ENCODE results near the gene FAM219A.
"Not testable (repeated sequence)": the region's sequence is repeated elsewhere in the genome, so short reads cannot be mapped to it uniquely, and the experiment has no call there.

FAM219A gene

DNA sequence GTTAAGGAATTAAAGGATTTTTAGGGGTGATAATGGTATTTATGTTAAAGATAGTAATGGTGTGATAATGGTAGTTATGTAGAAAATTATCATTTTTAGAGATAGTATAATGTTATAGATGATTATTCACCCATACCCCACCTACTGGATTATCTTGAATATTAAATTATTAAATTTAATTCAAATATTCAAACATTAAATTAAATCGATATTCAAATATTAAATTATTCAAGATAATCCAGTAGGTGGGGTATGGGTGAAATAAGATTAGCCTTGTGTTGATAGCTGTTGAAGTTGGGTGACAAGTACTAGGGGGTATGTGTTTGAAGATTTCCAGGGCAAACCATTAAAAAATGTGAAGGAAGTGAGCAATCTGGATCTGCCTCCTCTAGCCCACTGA lies 15.6 kb downstream of the FAM219A start:
- no peak for DNase-seq

DNA sequence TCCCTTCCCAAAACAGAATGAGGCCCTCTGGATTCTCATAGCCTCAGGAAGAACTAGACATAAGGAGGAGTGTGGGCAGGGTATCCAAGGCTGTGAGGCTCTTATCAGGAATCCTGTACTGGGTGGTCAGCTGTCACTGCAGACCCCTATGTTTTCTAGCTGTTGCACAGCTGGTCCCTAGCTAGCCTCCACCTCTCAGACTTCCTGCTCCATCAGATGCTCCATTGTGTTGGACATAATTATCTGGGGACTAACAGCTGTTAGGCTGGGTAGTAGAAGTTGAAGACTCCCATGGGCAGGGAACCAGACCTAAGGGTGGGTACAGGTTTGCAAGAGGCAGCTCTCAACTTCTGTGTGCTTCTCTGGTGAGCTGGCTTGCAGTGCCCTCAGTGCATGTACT lies 18.4 kb downstream of the FAM219A start:
- no peak for DNase-seq

DNA sequence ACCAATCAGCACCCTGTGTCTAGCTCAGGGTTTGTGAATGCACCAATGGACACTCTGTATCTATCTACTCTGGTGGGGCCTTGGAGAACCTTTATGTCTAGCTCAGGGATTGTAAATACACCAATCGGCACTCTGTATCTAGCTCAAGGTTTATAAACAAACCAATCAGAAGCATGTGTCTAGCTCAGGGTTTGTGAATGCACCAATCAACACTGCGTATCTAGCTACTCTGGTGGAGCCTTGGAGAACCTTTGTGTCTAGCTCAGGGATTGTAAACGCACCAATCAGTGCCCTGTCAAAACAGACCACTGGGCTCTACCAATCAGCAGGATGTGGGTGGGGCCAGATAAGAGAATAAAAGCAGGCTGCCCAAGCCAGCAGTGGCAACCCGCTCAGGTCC lies 19.9 kb downstream of the FAM219A start:
- not testable (repeated sequence) for DNase-seq

DNA sequence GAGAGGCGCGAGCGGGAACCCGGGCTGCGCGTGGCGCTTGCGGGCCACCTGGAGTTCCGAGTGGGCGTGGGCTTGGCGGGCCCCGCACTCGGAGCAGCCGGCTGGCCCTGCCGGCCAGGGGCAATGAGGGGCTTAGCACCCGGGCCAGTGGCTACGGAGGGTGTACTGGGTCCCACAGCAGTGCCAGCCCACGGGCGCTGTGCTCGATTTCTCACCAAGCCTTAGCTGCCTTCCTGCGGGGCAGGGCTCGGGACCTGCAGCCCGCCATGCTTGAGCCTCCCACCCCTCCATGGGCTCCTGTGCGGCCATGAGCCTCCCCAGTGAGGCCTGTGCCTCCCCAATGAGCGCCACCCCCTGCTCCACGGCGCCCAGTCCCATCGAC lies 20.5 kb downstream of the FAM219A start:
- DNase-seq = not testable (repeated sequence)

DNA sequence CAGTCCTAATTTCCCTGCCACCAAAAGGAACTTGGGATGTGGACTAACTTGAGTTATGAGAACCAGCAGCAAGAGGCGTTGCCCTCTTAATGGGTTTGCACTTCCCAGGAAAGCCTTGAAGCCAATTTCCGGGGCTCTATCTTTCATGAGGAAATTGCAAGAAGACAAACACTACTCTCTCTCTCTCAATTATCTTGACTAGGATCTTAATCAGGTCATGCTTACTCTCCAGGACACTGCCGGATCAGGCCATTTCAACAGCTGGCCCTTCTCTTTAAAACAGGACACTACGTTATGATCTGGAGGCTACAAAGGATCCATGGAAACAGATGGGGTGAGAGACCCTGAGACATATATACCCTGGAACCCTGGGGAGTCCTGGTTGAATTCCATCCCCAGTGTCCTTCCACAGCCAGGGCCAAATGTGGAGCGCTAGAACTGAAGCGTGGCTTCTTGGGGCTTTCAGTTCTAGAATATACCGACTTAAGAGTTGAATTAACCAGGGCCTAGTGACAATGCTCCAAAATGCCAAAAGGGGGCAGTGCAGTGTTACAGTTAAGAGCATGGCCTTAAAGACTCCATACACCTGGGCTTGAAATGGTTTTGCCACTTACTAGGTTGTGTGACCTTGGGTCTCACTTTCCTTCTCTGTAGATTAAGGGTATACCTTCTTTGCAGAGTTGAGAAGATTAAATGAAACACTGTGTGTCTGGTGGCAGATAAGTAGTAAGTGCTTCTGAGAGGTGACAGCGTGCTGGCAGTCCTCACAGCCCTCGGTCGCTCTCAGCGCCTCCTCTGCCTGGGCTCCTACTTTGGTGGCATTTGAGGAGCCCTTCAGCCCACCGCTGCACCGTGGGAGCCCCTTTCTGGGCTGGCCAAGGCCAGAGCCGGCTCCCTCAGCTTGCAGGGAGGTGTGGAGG lies 21.1 kb downstream of the FAM219A start:
- DNase-seq = peak; percentile 53

DNA sequence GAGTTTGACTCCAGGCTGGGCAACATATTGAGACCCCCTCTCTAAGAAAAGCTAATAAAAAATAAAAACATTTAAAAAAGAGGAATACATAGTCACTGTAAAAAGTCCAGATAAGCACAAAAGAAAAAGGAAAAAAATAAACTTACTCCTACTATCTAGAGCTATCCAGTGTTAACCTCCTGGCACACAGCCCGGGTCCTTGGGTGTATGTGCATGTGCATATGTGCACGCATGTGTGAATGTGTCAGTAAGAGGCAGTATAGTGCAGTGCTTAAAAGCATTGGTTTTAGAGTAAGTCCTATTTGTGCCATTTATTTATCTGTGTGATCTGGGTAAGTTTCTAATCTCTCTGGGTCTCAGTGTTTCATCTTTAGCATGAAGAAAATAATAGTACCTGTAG lies 26.7 kb downstream of the FAM219A start:
- no peak for DNase-seq

DNA sequence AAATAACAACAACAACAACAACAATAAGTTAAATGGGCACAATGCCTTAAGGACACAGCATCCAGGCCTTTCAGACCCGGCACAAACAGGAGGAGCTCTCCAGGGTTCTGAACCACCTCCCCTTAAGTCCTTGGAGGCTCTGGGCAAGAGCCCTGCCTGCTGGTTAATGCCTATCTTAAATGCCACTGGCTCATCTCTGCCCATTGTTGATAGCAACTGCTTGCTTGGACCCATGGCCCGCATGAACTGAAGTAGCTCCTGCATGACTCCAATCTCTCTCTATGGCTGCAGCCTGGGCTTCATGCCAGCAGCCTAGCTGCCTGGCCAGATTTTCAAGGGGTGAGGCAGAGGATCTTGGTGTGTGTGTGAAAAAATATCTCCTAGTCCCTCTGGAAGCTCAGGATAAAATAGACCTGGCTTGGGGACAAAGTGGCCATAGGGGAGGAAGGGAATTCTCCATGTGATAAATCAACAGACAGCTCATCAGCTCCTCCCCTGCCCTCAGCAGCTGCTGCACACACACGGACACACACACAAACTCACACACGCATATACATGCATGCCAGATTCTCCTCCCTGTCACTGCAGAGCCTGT lies 27.4 kb downstream of the FAM219A start:
- DNase-seq = no peak

DNA sequence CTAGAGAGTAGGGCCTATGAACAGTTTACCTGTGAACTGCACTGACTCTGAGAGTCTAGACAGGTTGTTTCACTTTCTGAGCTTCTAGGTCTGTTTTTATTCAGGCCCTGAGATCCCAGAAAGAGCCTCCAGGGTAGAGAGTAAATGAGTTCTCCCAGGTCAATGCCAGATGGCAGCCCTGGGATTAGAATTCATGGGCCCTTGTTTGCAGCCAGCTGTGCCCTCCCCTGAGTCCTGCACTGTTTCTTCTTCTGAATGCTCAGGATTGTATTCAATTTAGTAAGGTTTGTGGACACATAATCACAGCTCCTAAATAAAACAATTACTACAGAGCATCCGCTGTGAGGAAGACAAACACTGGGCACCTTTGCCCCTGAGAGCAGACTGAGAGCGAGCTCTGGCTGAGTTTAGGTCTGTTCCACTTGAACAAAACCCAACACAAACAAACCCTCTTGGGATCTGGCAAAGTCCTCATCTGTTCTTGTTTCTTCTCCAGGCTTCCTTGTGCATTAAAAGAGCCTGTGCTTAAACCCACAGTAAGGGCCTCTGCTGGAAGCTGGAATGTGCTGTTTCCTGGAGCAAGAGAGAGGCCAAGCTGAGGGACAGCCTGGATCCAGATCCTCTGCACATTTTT lies 29.9 kb downstream of the FAM219A start:
- no peak for DNase-seq

DNA sequence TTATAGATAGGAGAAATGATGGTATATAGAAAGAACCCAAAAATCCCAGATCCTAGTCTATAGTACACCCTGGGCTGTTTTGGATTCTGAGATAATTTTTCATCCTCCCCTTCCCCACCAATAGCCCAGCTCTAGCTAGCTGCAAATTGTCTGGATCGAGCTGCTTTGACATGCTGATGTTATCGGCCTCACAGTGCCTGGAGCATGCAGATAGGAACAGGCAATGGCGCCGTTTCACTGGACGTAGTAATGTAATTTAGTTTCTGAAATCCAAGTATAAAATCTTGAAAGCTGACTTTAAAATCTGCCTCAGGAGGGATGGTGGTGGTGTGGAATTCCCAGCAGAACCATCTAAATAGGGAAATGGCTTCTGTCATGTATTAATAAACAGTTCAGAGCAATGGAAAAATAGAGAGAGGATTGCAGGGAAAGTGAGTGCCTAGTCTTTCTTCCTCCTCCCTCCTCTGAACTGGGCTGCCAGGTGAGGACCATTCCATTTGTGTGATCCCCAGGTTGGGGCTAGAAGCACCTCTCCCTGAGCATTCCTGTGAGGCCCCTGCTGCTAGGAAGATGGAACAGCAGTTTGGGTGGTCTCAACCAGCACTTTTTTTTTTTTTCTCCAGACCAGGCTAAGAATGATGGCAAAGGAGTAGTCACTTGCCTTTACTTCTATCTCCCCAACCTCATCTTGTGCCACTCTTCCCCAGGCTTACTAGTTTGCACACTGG lies 31.9 kb downstream of the FAM219A start:
- DNase-seq = no peak

DNA sequence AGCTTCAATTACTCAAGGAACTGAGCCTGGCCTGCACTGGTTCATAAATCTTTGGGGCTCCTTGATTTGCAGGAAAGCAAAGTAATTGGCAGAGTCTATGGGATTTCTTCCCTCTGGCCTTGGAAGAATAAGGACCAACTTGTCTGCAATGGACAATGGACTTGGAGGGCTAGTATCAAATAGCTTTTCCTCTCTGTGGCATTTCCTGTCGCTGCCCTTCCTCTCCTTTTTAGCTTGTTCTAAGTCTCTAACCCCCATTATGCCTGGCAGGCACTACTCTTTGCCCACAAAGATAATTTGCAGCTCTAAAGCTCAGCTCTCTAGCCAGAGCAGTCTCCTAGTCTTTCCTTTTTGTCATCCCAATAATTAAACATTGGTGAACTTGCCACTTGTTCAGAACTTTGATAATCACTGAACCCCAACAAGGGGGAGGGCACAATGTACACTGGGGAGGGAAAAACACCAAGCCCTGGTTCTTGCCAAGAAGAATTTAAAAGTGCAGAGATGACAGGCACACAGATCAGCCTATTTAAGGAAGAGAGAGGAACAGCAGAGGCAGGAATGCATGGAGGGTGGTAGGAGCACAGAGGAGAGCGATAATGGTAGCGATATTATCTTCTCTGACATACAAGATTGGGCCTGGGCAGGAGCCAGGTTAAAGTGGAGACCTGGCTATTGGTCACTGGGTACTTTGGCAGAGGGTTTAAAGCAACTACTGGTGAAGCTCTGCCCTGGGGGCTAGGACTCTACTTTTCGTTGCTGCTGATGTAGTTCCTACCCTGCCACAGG lies 38.5 kb downstream of the FAM219A start:
- DNase-seq = no peak

DNA sequence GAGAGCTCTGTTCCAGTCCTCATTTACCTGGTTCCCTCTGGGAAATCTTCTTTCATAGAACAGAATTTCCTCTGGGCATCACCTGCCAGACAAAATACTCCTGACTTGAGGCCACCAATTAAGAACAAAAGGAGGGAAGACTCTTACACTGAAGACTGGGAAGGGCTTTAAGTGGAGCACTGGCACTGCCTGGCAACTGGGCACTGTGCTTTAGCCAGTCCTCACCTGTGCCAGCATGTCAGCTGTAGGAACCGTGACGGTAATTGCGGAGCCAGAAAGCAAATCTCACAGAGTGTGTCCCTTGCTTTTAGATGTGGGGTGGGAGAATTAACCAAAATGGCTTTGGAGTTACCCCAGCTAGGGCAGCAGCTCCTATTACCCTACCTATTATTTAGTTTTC lies 40.6 kb downstream of the FAM219A start:
- DNase-seq = no peak

DNA sequence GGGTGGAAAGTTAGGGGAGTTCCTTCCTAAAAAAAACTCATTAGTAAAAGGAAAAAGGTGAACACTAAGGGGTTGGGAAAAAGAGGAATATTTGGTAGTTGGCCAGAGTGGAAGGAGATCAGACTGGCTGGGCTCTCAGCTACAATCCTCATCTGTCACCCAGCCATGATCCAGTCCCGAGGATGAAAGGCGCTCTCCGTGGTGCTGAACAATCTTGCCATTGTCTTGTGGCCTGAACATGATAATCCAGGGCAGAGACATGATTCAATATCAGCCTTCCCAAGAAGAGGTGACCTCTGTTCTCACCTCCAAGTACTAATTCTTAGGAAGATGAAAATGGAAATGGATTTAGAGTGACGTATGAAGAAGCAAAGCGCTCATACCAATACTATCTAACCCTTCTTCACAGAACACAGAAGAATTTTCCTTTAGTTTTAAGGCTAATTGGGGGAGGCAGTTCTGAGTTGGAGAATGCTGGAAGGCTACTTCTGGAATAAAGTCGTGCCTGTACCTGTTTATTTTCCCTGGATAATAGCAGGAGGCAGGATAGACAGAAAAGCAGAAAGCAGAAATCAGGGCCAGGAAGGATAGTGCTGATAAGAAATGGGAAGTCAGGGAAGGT lies 45.0 kb downstream of the FAM219A start:
- DNase-seq = no peak

DNA sequence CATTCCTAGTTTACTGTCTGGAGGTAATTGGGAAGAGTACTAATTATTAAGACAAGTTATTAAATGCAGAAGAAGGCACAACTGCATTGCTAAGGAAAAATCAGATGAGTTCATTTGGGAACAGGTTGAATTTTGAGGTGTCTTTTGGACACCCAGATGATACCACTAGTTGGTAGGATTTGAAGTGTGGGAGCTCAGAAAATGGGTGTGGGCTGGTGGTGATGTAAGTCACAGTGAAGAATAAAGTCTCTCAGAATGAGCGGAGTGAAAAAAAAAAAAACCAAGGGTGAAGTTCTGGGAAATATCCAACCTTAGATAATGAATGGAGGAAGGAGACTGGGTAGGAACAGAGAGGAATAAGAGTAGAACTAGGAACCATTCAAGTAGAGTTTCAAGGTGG lies 46.0 kb downstream of the FAM219A start:
- no peak for DNase-seq

DNA sequence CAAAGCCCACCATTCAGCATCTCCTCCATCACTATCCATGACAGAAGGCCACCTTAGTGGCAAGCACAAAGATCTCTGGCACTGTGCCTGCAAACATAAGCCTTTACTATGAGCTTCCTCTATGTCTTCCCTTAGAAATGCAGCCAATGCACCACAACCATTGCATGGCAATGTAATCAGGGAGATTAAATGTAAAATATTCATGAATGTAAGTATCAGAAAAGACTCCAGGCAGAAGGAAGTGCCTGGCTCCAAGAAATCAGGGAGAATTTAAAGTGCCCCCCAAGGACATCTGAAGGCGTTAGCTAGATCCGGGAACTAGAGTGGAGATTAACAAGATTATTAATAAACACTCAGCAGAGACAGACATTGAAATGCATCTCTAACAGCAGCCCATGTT lies 49.2 kb downstream of the FAM219A start:
- DNase-seq = no peak

DNA sequence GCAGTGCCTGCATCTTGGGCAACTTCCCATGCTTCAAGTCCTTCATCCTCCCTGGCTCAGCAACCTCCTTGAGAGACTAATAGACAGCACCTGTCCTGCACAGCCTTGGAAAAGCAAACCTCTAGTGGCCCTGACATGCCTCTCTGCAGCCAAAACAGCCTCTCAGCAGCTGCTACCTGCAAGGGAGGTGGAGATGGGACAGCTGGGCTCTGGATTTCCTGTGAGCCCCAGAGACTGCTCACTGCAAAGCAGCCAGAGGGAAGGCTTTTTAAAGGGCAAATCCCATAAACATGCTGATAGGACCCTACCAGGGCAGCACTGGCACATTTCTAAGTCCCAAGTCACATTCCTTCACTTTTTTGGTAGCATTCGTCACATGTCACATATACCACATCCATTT lies 50.2 kb downstream of the FAM219A start:
- DNase-seq = no peak

DNA sequence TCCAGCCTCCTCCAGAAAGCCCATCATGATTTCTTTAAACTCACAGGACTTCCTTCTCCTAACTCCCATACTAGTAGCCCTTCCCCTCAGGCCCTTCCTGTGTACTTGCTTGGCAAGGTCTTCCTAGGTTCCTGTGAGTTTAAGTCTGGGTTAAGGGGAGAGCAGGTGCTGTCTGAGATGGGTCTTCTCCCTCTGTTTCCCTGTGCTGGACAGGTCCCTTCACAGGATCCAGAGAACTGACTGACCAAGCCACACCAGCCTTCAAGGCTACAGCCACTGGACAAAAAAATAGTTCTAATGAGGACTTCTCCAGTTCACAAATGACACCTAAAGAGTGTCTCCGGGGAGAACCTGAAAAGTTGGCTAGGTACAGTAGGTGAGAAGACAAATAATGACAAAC lies 52.2 kb downstream of the FAM219A start:
- DNase-seq = no peak

DNA sequence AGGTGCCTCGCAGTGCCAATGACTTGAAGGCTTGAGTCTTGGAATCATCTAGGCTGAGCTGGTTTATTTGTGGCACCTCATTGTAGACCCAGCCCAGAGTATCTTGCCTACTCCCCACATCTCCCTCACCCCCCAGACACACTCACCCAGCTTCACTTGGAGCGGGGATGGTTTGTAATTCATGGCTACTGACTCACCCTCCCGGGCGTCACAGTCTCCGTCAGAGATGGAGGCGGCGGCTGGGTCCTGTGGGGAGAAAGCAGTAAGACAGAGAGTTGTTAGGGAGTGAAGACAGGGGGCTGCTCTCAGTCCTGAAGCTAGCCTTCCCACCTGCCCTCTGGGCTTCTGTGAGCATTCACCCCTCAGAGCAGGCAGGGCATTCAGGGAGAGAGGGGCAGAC lies 52.7 kb downstream of the FAM219A start:
- DNase-seq = no peak

DNA sequence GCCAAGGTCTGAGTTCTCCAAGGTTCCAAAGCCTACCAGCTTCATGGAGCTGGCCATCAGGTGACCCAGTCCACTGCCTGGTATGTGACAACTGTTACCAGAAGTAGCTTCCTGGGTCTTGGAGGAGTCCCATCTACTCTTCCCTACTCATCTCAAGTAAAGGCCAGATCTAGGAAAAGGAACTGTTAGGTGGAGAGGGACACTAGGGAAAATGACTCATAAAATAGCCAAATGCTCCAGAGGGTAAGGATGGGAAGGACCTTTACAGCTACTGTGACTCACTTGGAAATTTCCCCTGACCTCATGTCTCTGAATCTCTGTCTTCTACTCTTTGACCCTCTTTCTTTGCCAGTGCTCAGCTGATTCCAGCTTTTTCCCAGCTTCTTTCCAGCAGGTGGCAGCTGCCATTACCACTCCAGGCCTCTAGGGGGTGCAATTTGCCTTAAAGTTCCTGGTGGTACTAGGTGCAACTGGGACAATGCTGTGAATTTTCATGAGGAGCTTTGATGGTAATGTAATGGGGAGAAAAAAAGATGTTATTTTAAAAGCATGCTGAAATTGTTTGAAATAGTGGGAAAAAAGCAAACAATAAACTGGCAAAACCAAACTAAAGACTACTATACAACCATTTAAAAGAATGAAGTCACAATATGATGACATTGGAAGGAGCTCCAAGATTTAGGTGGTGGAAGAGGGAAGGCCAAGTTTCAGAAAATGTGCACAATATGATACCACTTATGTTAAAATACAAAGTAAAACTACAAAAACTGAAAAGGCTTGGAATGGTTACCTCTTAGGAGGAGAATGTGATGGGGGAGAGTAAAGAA lies 54.6 kb downstream of the FAM219A start:
- DNase-seq = peak; percentile 43

DNA sequence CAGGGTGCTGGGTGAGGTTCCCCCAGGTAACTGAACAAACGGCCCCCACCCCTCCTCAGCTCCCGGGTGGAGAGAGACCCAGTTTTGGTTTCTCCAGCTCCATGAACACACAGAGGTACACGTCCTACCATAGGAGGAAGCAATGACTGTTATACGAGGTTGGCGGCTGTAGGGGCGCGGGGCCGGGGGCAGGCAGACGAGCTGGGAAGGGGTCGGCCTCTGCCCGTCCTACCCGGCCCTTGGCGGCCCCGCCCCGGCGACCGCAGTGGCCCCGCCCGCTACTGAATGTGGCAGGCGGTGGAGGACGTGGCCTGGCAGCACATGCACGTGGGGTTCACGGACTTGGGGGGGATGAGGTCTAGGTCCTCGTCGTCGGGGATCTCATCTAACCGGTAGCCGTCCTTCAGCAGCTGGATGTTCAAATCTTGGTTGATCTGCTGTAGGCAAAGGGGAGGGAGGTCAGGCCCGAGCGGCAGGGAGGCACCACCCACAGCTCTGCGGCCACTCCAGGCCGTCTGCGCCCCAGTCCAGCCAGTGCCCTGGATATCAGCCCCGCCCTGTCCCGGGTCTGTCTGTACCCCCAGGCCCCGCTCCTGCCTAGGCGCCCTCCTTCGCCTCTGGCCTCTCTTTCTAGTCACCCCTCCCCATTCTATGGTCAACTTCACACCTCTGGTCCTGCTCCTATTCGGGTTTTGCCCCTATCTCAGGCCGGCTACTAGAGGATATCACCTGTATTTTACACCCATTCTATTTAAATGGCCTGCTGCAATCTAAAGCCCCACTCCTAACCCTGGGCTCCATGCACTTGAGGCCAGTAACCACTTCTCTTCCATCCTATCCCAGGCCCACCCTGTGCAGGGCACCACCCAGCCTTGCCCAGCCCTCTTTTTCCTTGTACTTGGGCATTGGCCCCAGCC lies 57.4 kb downstream of the FAM219A start:
- no peak for DNase-seq

DNA sequence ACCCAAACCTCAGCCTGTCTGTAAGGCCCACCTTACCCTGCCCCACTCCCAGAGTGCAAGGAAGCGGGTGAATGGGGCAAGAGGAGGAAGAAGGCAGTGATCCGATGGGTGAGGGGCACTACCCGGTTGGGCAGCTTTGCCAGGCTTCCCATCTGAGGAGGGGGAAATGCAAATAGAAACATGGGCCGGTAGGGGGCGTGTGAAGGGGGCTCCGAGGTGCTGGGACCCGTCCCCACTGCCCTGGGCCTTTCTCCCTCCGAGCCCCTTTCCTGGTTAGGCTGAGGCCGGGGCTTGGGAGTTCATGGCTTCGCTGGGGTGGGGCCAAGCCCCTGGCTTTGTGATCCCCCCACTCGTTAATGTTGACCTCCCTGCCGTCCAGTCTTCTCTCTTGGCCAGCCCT lies 58.1 kb downstream of the FAM219A start:
- no peak for DNase-seq
